Globus pallidus (tissue), 1 donor: ENCODE measurements around the gene OR8U1.
A peak's percentile ranks its signal among the peaks of the same experiment; 100 is the strongest.
"Not testable (repeated sequence)": the region's sequence is repeated elsewhere in the genome, so short reads cannot be mapped to it uniquely, and the experiment has no call there.

Source experiments
- DNase-seq: peaks from one replicate; pipeline ENCODE4 v3.0.0-alpha.2; 2015; ENCODE audit warnings: low spot score

The OR8U1 gene

DNA sequence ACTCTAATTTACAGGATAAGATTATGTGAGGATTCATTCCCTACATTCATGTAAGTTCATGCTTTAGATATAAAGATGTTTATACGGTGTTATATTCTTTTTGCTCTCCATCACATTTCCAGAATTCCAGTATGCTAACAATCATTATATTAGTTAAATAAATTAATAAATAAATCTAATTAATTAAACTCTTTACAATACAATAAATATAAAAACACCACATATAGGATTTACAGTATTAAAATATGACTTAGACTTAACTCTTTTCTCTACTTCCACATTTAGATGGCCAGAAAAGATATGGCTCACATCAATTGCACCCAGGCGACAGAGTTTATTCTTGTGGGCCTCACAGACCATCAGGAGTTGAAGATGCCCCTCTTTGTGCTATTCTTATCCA is at the start of gene OR8U1:
Gene OR8U1, plus strand, starts transcription at position 301 of the 400 bp plus-strand sequence. Its CDS starts 0 bp downstream, at position 301.
- no peak for DNase-seq

GRCh38 chr11:56331861-56332491 is 43.4 kb upstream of the OR8U1 start:
- no peak for DNase-seq

DNA sequence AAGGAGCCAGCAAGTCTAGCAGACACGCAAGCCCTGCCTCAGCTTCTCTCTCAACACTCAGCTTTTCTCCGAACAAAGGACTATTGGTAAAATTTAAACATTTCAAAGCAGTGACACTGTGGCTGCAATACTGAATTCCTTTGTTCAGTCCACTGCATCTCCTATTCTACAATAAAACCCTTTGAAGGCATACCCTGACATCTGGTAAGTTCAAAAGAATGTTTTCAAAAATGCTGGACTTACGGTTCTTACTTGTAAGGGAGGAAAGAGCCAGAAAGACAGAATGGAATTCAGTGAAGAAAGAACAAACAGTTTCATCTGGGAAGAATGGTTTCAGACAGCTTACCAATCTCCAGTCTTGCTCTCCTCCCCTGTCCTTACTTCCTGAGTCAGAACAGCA is 42.3 kb upstream of the OR8U1 start:
- DNase-seq = peak; percentile 8

DNA sequence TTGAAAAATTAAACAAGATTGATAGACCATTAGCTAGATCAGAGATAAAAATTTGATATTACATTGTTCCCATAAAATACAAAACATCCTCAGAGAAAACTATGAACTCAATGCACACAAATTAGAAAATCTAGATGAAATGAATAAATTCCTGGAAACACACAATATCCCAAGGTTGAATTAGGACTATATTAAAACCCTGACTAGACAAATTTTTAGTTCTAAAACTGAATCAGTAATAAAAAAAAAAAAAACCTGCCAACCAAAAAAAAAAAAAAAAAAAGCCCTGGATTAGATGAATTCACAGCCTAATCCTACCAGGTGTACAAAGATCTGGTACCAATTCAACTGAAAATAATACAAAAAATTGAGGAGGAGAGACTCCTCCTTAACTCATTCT is 35.1 kb upstream of the OR8U1 start:
- DNase-seq = no peak

DNA sequence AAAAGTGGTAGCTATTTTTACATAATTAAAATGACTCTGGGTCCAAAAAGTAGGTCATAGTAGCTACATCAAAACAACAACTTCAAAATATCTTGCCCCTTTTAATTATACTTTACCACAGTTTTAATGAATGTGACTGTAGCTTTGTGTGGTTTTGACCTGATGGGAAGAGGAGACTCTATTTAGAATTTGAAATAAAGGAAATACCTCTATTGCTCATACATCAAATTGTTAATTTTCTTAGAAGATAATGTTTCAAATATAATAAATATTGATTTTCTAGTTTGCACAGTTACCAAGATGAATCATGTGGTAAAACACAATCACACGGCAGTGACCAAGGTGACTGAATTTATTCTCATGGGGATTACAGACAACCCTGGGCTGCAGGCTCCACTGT is 29.7 kb upstream of the OR8U1 start, which contains the start of gene OR8K1:
Gene OR8K1, plus strand, starts transcription at position 301 of the 400 bp plus-strand sequence. Its CDS starts 0 bp downstream, at position 301.
- DNase-seq = no peak

DNA sequence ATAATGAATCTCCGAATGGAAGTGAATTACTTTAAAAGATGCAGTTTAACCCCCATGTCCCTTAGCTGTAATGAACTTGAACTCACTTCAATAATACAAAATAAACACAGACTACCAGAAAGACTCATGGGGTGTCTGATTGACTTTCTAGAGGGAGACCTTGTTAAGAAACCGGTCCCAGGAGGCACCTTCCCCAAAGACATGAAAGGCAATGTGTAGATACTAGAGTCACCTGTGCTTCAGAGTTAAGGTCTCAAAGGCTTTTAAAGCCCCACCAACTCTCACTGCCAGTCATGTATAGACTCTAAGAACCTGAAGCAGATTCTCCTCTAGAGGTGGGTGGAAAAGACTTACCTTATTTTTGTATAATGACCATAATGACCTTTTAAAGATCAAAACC is 21.4 kb upstream of the OR8U1 start, which contains the start of gene OR8J1:
Gene OR8J1, plus strand, starts transcription at position 301 of the 400 bp plus-strand sequence. CDS start 5,956 bp downstream, outside the sequence.
- DNase-seq = no peak

GRCh38 chr11:56380120-56380519 is 4.7 kb downstream of the OR8U1 start:
- no peak for DNase-seq

- no peak for DNase-seq
These were observed 19.0 kb downstream of the OR8U1 start for GRCh38 chr11:56394381-56394780.

GRCh38 chr11:56396047-56396446 is 20.6 kb downstream of the OR8U1 start:
- DNase-seq = no peak

DNA sequence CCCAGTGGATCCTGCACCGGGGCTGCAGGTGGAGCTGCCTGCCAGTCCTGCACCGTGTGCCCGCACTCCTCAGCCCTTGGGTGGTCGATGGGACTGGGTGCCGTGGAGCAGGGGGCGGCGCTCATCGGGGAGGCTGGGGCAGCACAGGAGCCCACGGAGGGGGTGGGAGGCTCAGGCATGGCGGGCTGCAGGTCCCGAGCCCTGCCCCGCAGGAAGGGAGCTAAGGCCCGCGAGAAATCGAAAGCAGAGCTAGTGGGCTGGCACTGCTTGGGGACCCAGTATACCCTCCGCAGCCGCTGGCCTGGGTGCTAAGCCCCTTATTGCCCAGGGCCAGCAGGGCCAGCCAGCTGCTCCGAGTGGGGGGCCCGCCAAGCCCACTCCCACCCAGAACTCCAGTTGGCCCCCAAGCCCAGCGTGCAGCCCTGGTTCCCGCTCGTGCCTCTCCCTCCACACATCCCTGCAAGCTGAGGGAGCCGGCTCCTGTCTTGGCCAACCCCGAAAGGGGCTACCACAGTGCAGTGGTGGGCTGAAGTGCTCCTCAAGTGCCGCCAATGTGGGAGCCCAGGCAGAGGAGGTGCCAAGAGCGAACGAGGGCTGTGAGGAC is 26.5 kb downstream of the OR8U1 start:
- not testable (repeated sequence) for DNase-seq

GRCh38 chr11:56404393-56404792 is 29.0 kb downstream of the OR8U1 start:
- DNase-seq = no peak

GRCh38 chr11:56410801-56411200 is 35.4 kb downstream of the OR8U1 start:
- DNase-seq = no peak

- DNase-seq = no peak
These were observed 37.0 kb downstream of the OR8U1 start, which contains the start of gene OR5AL1 for GRCh38 chr11:56412396-56412795. Gene OR5AL1, plus strand, starts transcription at chr11:56412696.
